Sigmoid colon (tissue), 4 donors: ENCODE data around the gene HES2.

Experiments used
- CTCF ChIP-seq, 4 experiments: fragments of 450-650 bp in 3 of 4; fragments of 200-600 bp in 1 of 4; IDR thresholded peaks; one replicate each; pipeline ENCODE4 v1.5.1; 2016 to 2019; ENCODE audit warnings: antibody characterized with exemption in 4 of 4, mild to moderate bottlenecking in 3 of 4, moderate library complexity in 2 of 4
- EP300 ChIP-seq, 4 donors: sonication (generic); formaldehyde crosslinking; IDR thresholded peaks; one replicate each; pipeline ENCODE4 v1.6.1; 2017; ENCODE audit warnings: antibody characterized with exemption in 4 of 4
- POLR2A ChIP-seq, 2 donors: fragments of 450-650 bp; IDR thresholded peaks; one replicate each; pipeline ENCODE4 v1.6.1; 2016; ENCODE audit warnings: antibody characterized with exemption in 2 of 2, mild to moderate bottlenecking in 2 of 2, moderate library complexity in 2 of 2
- POLR2AphosphoS5 ChIP-seq, 4 donors: sonication (generic); formaldehyde crosslinking; IDR thresholded peaks; one replicate each; pipeline ENCODE4 v1.6.1; 2017; ENCODE audit warnings: antibody characterized with exemption in 4 of 4

GRCh38 chr1:6408023-6408422 is 11.7 kb downstream of the HES2 start:
- TF ChIP-seq POLR2AphosphoS5 (IDR thresholded peaks at IDR 0.05), result no peak
- TF ChIP-seq CTCF (IDR thresholded peaks at IDR 0.05), result no peak
- TF ChIP-seq POLR2A (IDR thresholded peaks at IDR 0.05), result no peak
- TF ChIP-seq EP300 (IDR thresholded peaks at IDR 0.05), result no peak
